SK-N-SH treated with all-trans-retinoic acid at 6 μM for 48 hours (cell line): ENCODE results near the gene MTHFD1.
A peak's percentile ranks its signal among the peaks of the same experiment; 100 is the strongest.

Experiments used
- ATAC-seq: fragments of 200-7000 bp; cut with Tn5 transposase; 3 replicates; pipeline ENCODE4 v1.9.1; 2020; ENCODE audit warnings: mild to moderate bottlenecking, moderate library complexity
- ARNTL ChIP-seq: fragments of 450-650 bp; formaldehyde crosslinking; IDR thresholded peaks from 2 replicates; pipeline ENCODE4 v1.5.0; 2020; ENCODE audit warnings: low read depth, mild to moderate bottlenecking, moderate library complexity, borderline replicate concordance
- BACH2 ChIP-seq: fragments of 250-450 bp; sonication (Bioruptor Pico); IDR thresholded peaks from 2 replicates; pipeline ENCODE4 v1.9.0; 2021; ENCODE audit warnings: mild to moderate bottlenecking, borderline replicate concordance
- CREB5 ChIP-seq: fragments of 250-450 bp; sonication (Bioruptor Pico); IDR thresholded peaks from 2 replicates; pipeline ENCODE4 v1.5.1; 2020; ENCODE audit warnings: low read depth, mild to moderate bottlenecking, moderate library complexity
- CSRNP3 ChIP-seq: fragments of 250-450 bp; sonication (Bioruptor Pico); IDR thresholded peaks from 2 replicates; pipeline ENCODE4 v1.5.1; 2021; ENCODE audit warnings: mild to moderate bottlenecking, moderate library complexity
- ESRRG ChIP-seq: fragments of 250-450 bp; sonication (Bioruptor Pico); IDR thresholded peaks from 2 replicates; pipeline ENCODE4 v1.6.1; 2021; ENCODE audit warnings: mild to moderate bottlenecking
- GLIS3 ChIP-seq: fragments of 250-450 bp; sonication (Bioruptor Pico); IDR thresholded peaks from 2 replicates; pipeline ENCODE4 v1.5.0; 2020; ENCODE audit warnings: mild to moderate bottlenecking, moderate library complexity
- ISL1 ChIP-seq: fragments of 250-450 bp; sonication (Bioruptor Pico); IDR thresholded peaks from 2 replicates; pipeline ENCODE4 v2.1.2; 2022; ENCODE audit warnings: mild to moderate bottlenecking, moderate library complexity
- OSR1 ChIP-seq: fragments of 250-450 bp; sonication (Bioruptor Pico); IDR thresholded peaks from 2 replicates; pipeline ENCODE4 v1.8.0; 2022; ENCODE audit warnings: moderate library complexity, mild to moderate bottlenecking, inconsistent platforms
- PATZ1 ChIP-seq: fragments of 250-450 bp; sonication (Bioruptor Pico); IDR thresholded peaks from 2 replicates; pipeline ENCODE4 v1.8.0; 2020; ENCODE audit warnings: mild to moderate bottlenecking, moderate library complexity, borderline replicate concordance
- RARB ChIP-seq: fragments of 250-450 bp; sonication (Bioruptor Pico); IDR thresholded peaks from 2 replicates; pipeline ENCODE4 v1.8.0; 2021; ENCODE audit warnings: mild to moderate bottlenecking, moderate library complexity
- SNAI2 ChIP-seq: fragments of 250-450 bp; sonication (Bioruptor Pico); IDR thresholded peaks from 2 replicates; pipeline ENCODE4 v1.5.0; 2020; ENCODE audit warnings: mild to moderate bottlenecking, moderate library complexity
- TOX ChIP-seq: fragments of 250-450 bp; sonication (Bioruptor Pico); IDR thresholded peaks from 2 replicates; pipeline ENCODE4 v1.8.0; 2021; ENCODE audit warnings: mild to moderate bottlenecking, moderate library complexity, borderline replicate concordance
- TSHZ2 ChIP-seq: fragments of 250-450 bp; sonication (Bioruptor Pico); IDR thresholded peaks from 2 replicates; pipeline ENCODE4 v1.5.0; 2020; ENCODE audit warnings: mild to moderate bottlenecking, moderate library complexity
- ZC3H10 ChIP-seq: fragments of 250-450 bp; sonication (Bioruptor Pico); IDR thresholded peaks from 2 replicates; pipeline ENCODE4 v1.5.1; 2021; ENCODE audit warnings: mild to moderate bottlenecking, moderate library complexity
- ZFP30 ChIP-seq: fragments of 450-650 bp; formaldehyde crosslinking; IDR thresholded peaks from 2 replicates; pipeline ENCODE4 v1.5.0; 2022; ENCODE audit warnings: mild to moderate bottlenecking, moderate library complexity
- ZNF565 ChIP-seq: fragments of 450-650 bp; formaldehyde crosslinking; conservative IDR thresholded peaks from 2 replicates; pipeline ENCODE4 v1.5.0; 2020; ENCODE audit warnings: low read depth, mild to moderate bottlenecking, moderate library complexity
- ZNF70 ChIP-seq: fragments of 450-650 bp; formaldehyde crosslinking; IDR thresholded peaks from 2 replicates; pipeline ENCODE4 v1.5.0; 2020; ENCODE audit warnings: mild to moderate bottlenecking, moderate library complexity
- ZNF8 ChIP-seq: fragments of 450-650 bp; formaldehyde crosslinking; IDR thresholded peaks from 2 replicates; pipeline ENCODE4 v1.5.0; 2020; ENCODE audit warnings: mild to moderate bottlenecking, moderate library complexity

The MTHFD1 gene

GRCh38 chr14:64444140-64444539 is 56.0 kb downstream of the MTHFD1 start:
- no peak for TF ChIP-seq CSRNP3 (CRISPR knock-in tag)
- no peak for TF ChIP-seq BACH2 (CRISPR knock-in tag)
- TF ChIP-seq, all 23 proteins: peak for 0
- ATAC-seq: no peak

- TF ChIP-seq ISL1 (CRISPR knock-in tag) (peak; percentile 18; the same call in 1 of the 2 replicates), OSR1 (CRISPR knock-in tag) (no peak), BACH2 (CRISPR knock-in tag) (no peak), ZNF565 (CRISPR knock-in tag) (no peak), TOX (CRISPR knock-in tag) (peak; percentile 44; the same call in 1 of the 2 replicates), ARNTL (CRISPR knock-in tag) (no peak), ZC3H10 (CRISPR knock-in tag) (no peak), ZNF8 (no peak), SNAI2 (no peak), RARB (CRISPR knock-in tag) (no peak), GLIS3 (CRISPR knock-in tag) (no peak), ZFP30 (CRISPR knock-in tag) (no peak)
- ATAC-seq: peak; percentile 85
Observed at GRCh38 chr14:64444984-64445845, 57.1 kb downstream of the MTHFD1 start.

- TF ChIP-seq ZFP30 (CRISPR knock-in tag) (no peak), PATZ1 (CRISPR knock-in tag) (no peak), TOX (CRISPR knock-in tag) (no peak), GLIS3 (CRISPR knock-in tag) (no peak), CREB5 (CRISPR knock-in tag) (no peak), ESRRG (no peak), TSHZ2 (CRISPR knock-in tag) (no peak), ZNF70 (CRISPR knock-in tag) (no peak), RARB (CRISPR knock-in tag) (no peak)
- ATAC-seq: no peak
Observed at GRCh38 chr14:64447876-64448670, 59.9 kb downstream of the MTHFD1 start.

- no peak for TF ChIP-seq TOX (CRISPR knock-in tag)
- no peak for TF ChIP-seq ZNF8
- no peak for ATAC-seq
Observed at GRCh38 chr14:64450255-64450654, 62.1 kb downstream of the MTHFD1 start.
